A673 (cell line): ENCODE data around the gene ASTN2. TPM values are rescaled to one million over a fixed set of nuclear protein-coding genes. Genes with fewer than 3 reads are reported as not detected.
"Not testable (repeated sequence)": the region's sequence is repeated elsewhere in the genome, so short reads cannot be mapped to it uniquely, and the experiment has no call there.

Experiments used
- BruUV-seq: library from RNA; stranded (reverse); fragments of 400-500 nt; replicated peaks from 2 replicates; lab custom pipeline; 2021; lab: Mats Ljungman, UMichigan
- CTCF ChIA-PET: fragments of 300-600 bp; sonication (Branson Sonifier 250); formaldehyde crosslinking; loops from one replicate; lab custom pipeline; 2022; ENCODE audit warnings: antibody characterized with exemption; lab: Charles Lee
- POLR2A ChIA-PET: fragments of 300-600 bp; sonication (Branson Sonifier 250); formaldehyde crosslinking; loops from one replicate; lab custom pipeline; 2022; ENCODE audit warnings: antibody characterized with exemption; ENCODE audit not compliant: low non-redundant PET; lab: Charles Lee
- DNase-seq: peaks from one replicate; pipeline ENCODE4 v3.0.0-alpha.2; 2015; ENCODE audit warnings: low spot score
- H3K27ac ChIP-seq: fragments of 200-600 bp; sonication (generic); 2 replicates; pipeline ENCODE4 v1.5.1; 2016; ENCODE audit warnings: mixed run types, low read depth, mild to moderate bottlenecking, mixed read lengths, antibody characterized with exemption, low read length; ENCODE audit not compliant: poor library complexity, severe bottlenecking
- H3K27me3 ChIP-seq: fragments of 200-600 bp; sonication (generic); replicated peaks from 2 replicates; pipeline ENCODE4 v1.6.1; 2017; ENCODE audit warnings: mixed run types, low read depth, mild to moderate bottlenecking, mixed read lengths, antibody characterized with exemption, low read length; ENCODE audit not compliant: insufficient read depth, poor library complexity
- H3K36me3 ChIP-seq: fragments of 200-600 bp; sonication (generic); 2 replicates; pipeline ENCODE4 v1.6.1; 2016; ENCODE audit warnings: mixed run types, mild to moderate bottlenecking, mixed read lengths, antibody characterized with exemption, low read length; ENCODE audit not compliant: insufficient read depth, poor library complexity, severe bottlenecking
- H3K4me1 ChIP-seq: fragments of 200-600 bp; sonication (generic); 2 replicates; pipeline ENCODE4 v1.6.1; 2017; ENCODE audit warnings: mixed run types, mild to moderate bottlenecking, mixed read lengths, antibody characterized with exemption, low read length; ENCODE audit not compliant: insufficient read depth, poor library complexity, severe bottlenecking
- H3K4me3 ChIP-seq: fragments of 200-600 bp; sonication (generic); 2 replicates; pipeline ENCODE4 v1.5.1; 2016; ENCODE audit warnings: low read depth, mixed run types, mild to moderate bottlenecking, mixed read lengths, low read length; ENCODE audit not compliant: poor library complexity, severe bottlenecking
- H3K9me3 ChIP-seq: fragments of 200-600 bp; sonication (generic); 2 replicates; pipeline ENCODE4 v1.6.1; 2016; ENCODE audit warnings: mixed run types, low read depth, mild to moderate bottlenecking, mixed read lengths, antibody characterized with exemption, low read length; ENCODE audit not compliant: poor library complexity, severe bottlenecking
- CTCF ChIP-seq: fragments of 300-800, 200-600 bp; sonication (generic); conservative IDR thresholded peaks from 2 replicates; pipeline ENCODE4 v1.5.1; 2017; ENCODE audit warnings: low read depth, mild to moderate bottlenecking, antibody characterized with exemption, low read length, moderate library complexity, mixed read lengths
- EZH2 ChIP-seq: fragments of 200-600 bp; sonication (generic); IDR thresholded peaks from 2 replicates; pipeline ENCODE4 v1.6.1; 2017; ENCODE audit warnings: borderline replicate concordance, low read depth, mild to moderate bottlenecking, mixed read lengths, antibody characterized with exemption, low read length; ENCODE audit not compliant: poor library complexity, severe bottlenecking
- intact Hi-C: fragments of 100-400 bp; cut with micrococcal nuclease; formaldehyde crosslinking; loops from one replicate; pipeline ENCODE4 v1.10.0; 2022; ENCODE audit not compliant: unreplicated experiment
- total RNA-seq: library from RNA; stranded (reverse); gene quantifications from 2 replicates; pipeline ENCODE4 v1.2.3, GENCODE V29; 2021

ASTN2 gene
- total RNA-seq, 1 experiment from 2014 or later, result 3.4 TPM

- Histone ChIP-seq H3K27me3 (no peaks in the 10 kb centered on the region), H3K9me3 (peaks cover 13% of the 10 kb centered on the region), H3K27ac (no peak overlapping the region), H3K4me3 (no peak overlapping the region), H3K4me1 (no peaks in the 10 kb centered on the region), H3K36me3 (no peaks in the 10 kb centered on the region)
- TF ChIP-seq CTCF, result no peak
- no peak for TF ChIP-seq EZH2
- no TSS peak for BruUV-seq
- intact Hi-C loops, result no loop called here
- CTCF ChIA-PET, result no interaction called here
- no peak for DNase-seq
- POLR2A ChIA-PET, result no interaction called here
Observed at GRCh38 chr9:116459576-116459975, 955.3 kb downstream of the ASTN2 start.

GRCh38 chr9:116456490-116457088 is 958.3 kb downstream of the ASTN2 start:
- BruUV-seq, result no TSS peak
- H3K36me3 ChIP-seq, result no peaks in the 10 kb centered on the region
- ChIA-PET CTCF (no interaction called here), POLR2A (no interaction called here)
- no peak for DNase-seq
- no peak overlapping the region for H3K27ac ChIP-seq
- no peaks in the 10 kb centered on the region for H3K4me1 ChIP-seq
- no peak overlapping the region for H3K4me3 ChIP-seq
- peaks cover 13% of the 10 kb centered on the region for H3K9me3 ChIP-seq
- intact Hi-C loops, result no loop called here
- TF ChIP-seq CTCF (no peak), EZH2 (no peak)
- H3K27me3 ChIP-seq, result no peaks in the 10 kb centered on the region

- POLR2A ChIA-PET, intact Hi-C loops, H3K27me3 ChIP-seq, H3K36me3 ChIP-seq, BruUV-seq, DNase-seq, H3K4me3 ChIP-seq, H3K27ac ChIP-seq, H3K4me1 ChIP-seq: not testable (repeated sequence)
- H3K9me3 ChIP-seq, result peaks cover 13% of the 10 kb centered on the region
- CTCF ChIA-PET, result interaction anchor here (0.7 kb wide), 1 partner anchor 688 kb away, joined by 4 read pairs; no protein-coding TSS in a partner anchor
Observed at GRCh38 chr9:116454539-116454938, 960.3 kb downstream of the ASTN2 start.

GRCh38 chr9:116453785-116454184 is 961.1 kb downstream of the ASTN2 start:
- BruUV-seq, result no TSS peak
- intact Hi-C loops, result no loop called here

More at GRCh38 chr9:116453785-116454184, 961.1 kb downstream of the ASTN2 start:
- TF ChIP-seq CTCF, result no peak
- no peak for TF ChIP-seq EZH2
- ChIA-PET POLR2A (no interaction called here), CTCF (no interaction called here)
- Histone ChIP-seq H3K4me1 (no peaks in the 10 kb centered on the region), H3K27me3 (no peaks in the 10 kb centered on the region), H3K9me3 (peaks cover 13% of the 10 kb centered on the region), H3K36me3 (no peaks in the 10 kb centered on the region), H3K27ac (no peak overlapping the region), H3K4me3 (no peak overlapping the region)
- DNase-seq, result no peak
